ENCODE results near the gene TMEM141.

DNA sequence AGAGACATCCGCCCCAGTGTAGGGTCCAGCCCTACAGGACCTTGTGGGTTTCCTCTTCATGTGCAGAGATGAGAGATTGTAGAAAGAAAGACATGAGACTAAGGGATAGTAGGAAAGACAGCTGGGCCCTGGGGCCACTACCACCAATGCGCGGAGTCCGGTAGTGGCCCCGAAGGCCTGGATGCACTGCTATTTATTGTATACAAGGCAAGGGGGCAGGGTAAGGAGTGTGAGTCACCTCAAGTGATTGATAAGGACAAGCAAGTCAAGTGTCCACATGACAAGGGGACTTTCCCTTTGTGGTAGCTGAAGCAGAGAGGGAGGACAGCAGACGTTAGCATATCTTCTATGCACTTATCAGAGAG, 6.2 kb upstream of the TMEM141 start:
- TF ChIP-seq, protein P1, sequence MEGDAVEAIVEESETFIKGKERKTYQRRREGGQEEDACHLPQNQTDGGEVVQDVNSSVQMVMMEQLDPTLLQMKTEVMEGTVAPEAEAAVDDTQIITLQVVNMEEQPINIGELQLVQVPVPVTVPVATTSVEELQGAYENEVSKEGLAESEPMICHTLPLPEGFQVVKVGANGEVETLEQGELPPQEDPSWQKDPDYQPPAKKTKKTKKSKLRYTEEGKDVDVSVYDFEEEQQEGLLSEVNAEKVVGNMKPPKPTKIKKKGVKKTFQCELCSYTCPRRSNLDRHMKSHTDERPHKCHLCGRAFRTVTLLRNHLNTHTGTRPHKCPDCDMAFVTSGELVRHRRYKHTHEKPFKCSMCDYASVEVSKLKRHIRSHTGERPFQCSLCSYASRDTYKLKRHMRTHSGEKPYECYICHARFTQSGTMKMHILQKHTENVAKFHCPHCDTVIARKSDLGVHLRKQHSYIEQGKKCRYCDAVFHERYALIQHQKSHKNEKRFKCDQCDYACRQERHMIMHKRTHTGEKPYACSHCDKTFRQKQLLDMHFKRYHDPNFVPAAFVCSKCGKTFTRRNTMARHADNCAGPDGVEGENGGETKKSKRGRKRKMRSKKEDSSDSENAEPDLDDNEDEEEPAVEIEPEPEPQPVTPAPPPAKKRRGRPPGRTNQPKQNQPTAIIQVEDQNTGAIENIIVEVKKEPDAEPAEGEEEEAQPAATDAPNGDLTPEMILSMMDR (optimal IDR thresholded peaks at IDR 0.05 in 1 of 3, IDR thresholded peaks at IDR 0.05 in 1 of 3, conservative IDR thresholded peaks at IDR 0.05 in 1 of 3; ENCODE audit: extremely low read depth in 1 of 3, insufficient read depth in 2 of 3, low read length in 3 of 3), result no peak
- TF ChIP-seq EZH2 (IDR thresholded peaks at IDR 0.05; ENCODE audit: low read length), result no peak
